GM12891 (cell line): ENCODE results near the gene EPHB3.

Source experiments
- DNase-seq: peaks from one replicate; pipeline ENCODE4 v3.0.0; 2011; ENCODE audit warnings: low spot score; ENCODE audit not compliant: insufficient read length
- FAIRE-seq: peaks from 2 replicates; lab custom pipeline; 2011; peaks lifted over from hg19 to GRCh38; lab: Jason Lieb, UNC
- PAX5 ChIP-seq: IDR thresholded peaks from 2 replicates; pipeline ENCODE4 v1.6.1; 2011; ENCODE audit warnings: low read length, moderate library complexity, mild to moderate bottlenecking; ENCODE audit not compliant: insufficient read depth, severe bottlenecking
- POLR2A ChIP-seq: IDR thresholded peaks from 2 replicates; pipeline ENCODE4 v1.6.1; 2011; ENCODE audit warnings: low read depth, low read length, control low read depth
- POLR2AphosphoS5 ChIP-seq: IDR thresholded peaks from 2 replicates; pipeline ENCODE4 v1.6.1; 2011; ENCODE audit warnings: low read depth, low read length, control low read depth
- POU2F2 ChIP-seq: IDR thresholded peaks from 2 replicates; pipeline ENCODE4 v1.6.1; 2011; ENCODE audit warnings: low read depth, mild to moderate bottlenecking, control low read depth, low read length, moderate library complexity
- SPI1 ChIP-seq: IDR thresholded peaks from 2 replicates; pipeline ENCODE4 v1.6.1; 2011; ENCODE audit warnings: low read depth, low read length, control low read depth
- TAF1 ChIP-seq: IDR thresholded peaks from 2 replicates; pipeline ENCODE4 v1.6.1; 2011; ENCODE audit warnings: low read depth, low read length, control low read depth

The EPHB3 gene

DNA sequence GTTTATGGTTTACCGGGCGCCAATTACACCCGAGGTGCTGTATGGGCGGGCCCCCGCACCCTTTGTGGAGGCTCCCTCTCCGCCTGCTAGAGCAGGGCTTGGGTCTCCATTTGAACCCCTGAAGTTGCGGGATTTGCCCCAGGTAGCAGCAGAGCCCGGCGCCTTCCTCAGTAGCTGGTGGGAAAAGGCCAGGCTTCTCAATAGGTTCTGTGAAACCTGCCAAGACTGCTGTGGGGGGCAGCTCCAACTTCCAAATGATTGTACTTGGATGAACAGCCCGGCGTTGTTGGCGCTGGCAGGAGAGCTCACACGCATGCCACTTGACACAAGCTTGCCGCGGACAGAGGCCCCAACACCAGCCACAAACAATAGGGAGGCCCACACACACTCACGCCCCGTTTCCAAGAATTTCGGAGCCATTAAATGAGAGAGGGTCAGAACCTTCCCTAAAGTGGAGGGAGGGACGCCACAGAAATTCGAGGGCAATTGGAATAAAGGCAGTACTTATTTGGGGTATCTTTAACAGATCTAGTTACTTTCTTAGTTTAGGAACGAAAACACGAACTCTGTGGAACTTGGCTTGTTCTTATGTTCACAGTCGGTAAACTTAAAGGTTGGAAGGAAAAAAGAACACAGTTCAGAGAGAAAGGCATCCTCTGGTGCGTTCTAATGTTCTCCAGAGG lies 1.4 kb downstream of the EPHB3 start:
- FAIRE-seq (no peak), DNase-seq (no peak)
- TF ChIP-seq TAF1, result no peak
- TF ChIP-seq PAX5, result no peak
- TF ChIP-seq SPI1, result no peak
- no peak for TF ChIP-seq POLR2A
- TF ChIP-seq POU2F2, result no peak
- no peak for TF ChIP-seq POLR2AphosphoS5

DNA sequence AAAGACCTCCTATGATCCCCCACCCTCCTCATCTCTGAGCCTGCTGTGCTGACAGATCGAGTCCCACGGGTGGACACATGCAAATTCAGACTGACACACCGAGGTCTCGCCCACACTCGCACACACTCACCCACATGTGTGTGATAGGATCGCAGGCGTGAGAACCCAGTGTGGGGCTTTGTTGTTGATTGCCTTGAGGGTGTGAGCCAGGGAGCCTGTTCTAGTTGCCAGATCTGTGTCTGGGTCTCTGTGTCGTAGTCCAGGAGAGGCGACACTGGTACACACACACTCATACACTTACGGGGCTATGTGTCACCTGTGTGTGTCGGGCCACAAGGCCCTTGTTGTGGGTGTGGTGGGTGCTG lies 2.0 kb downstream of the EPHB3 start:
- no peak for DNase-seq
- FAIRE-seq, result no peak
- TF ChIP-seq PAX5 (no peak), POLR2A (no peak), TAF1 (no peak), POU2F2 (no peak), SPI1 (no peak)

DNA sequence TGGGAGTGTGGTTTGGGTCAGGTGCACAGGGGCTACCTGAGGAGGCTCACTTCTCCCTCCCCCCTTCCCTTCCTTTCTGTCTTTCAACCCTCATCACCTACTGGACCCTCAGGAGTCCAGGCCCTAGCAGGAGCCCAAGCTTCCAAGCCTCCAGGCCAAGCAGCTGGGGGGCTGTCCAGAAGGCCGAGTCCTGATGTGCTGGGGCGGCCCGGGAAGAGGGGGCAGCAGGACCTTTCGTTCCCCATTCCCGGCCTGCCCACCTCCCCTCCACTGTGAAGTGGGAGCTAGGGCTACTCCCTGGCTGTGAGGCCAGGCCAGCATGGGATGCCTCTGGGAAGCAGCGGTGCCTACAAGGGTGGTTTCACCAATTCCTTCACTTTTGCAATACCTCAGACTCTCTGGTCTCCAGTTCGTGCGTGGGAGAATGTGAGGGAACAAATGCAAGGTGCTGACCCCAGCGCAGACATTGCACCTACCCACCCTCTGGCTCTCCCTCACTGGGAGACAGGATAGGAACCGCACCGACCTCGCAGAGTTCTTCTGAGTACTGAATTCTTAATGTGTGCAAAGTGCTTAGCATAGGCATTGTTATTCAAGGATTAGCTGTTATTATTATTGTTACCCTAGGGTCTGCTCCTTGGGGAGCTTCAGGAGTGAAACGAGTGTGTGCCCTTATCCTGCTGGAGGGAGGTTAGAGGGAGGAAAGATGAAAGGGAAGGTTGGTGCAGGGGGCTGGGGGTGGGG lies 2.5 kb downstream of the EPHB3 start:
- TF ChIP-seq POLR2AphosphoS5 (no peak), POLR2A (no peak), POU2F2 (no peak), PAX5 (no peak), SPI1 (no peak), TAF1 (no peak)
- no peak for DNase-seq
- no peak for FAIRE-seq

DNA sequence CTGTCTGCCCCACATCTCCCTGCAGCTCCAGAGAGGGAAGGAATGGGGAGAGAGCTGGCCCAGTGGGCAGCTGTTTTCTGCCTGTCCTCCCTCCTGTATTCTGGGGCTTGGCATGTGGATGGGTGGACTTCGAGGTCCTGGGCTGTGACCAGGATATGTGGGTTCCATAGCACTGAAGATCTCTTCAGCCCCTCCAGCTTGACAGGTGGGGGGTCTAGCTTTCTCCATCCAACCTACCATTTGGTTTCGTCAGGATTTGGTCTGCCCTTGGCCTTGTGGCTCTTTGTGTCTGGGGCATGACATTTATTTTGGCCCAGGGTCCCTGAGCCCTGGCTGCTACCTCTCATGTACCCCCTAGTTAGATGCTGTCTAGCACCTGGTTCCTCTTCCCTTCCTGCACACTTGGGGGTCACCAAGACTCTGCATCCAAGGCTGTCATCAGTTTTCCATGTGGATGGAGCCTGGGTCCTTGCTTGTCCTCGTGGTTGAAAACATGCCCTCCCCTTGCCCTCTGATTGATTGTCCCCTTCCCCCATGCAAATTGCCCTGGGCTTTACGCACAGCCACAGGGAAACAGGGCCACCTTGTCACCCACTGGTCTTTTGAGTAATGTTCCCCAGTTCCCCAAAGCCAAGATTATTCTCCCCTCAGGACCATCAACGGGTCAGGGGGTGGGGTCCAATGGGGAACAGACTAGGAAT lies 3.2 kb downstream of the EPHB3 start:
- FAIRE-seq, result no peak
- DNase-seq, result no peak
- TF ChIP-seq TAF1 (no peak), POU2F2 (no peak)

DNA sequence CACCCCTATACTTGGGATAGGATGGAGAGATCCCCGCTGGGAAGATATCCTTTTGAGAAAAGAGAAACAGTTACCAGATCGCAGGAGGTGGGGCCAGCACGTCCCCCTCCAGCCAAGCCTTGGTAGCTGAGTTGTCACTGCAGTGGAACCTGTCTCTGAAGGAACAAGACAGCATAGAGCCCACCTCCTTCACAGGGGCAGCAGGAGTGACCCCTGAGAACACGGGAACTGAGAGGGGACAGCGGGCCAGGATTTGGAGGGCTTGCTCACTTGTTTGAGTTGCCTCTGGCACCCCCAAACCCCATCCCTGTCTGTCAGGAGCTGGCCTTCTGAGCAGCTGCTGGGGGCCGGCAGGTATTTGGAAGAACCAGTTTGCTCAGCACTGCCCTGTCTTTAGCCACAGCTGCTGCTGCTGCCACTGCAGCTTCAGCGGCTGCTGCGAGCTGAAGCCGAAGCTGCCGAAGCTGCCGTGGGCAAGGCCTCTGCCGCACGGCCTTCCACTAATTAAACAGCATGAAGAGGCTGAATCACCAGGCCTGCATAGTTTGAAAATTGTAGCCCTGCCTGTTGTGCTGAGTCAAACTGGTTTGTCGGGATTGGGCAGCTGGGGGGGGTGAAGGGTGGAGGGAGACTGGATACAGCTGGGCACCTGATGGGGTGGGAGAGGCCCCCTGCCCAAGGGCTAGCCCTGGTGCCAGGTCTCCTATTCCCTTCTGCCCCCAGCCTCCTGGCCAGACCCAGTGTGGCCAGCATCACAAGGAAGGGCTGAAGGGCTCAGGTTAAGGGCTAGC lies 4.0 kb downstream of the EPHB3 start:
- TF ChIP-seq POLR2AphosphoS5 (no peak), SPI1 (no peak), TAF1 (no peak), PAX5 (no peak), POLR2A (no peak), POU2F2 (no peak)
- FAIRE-seq (no peak), DNase-seq (no peak)

DNA sequence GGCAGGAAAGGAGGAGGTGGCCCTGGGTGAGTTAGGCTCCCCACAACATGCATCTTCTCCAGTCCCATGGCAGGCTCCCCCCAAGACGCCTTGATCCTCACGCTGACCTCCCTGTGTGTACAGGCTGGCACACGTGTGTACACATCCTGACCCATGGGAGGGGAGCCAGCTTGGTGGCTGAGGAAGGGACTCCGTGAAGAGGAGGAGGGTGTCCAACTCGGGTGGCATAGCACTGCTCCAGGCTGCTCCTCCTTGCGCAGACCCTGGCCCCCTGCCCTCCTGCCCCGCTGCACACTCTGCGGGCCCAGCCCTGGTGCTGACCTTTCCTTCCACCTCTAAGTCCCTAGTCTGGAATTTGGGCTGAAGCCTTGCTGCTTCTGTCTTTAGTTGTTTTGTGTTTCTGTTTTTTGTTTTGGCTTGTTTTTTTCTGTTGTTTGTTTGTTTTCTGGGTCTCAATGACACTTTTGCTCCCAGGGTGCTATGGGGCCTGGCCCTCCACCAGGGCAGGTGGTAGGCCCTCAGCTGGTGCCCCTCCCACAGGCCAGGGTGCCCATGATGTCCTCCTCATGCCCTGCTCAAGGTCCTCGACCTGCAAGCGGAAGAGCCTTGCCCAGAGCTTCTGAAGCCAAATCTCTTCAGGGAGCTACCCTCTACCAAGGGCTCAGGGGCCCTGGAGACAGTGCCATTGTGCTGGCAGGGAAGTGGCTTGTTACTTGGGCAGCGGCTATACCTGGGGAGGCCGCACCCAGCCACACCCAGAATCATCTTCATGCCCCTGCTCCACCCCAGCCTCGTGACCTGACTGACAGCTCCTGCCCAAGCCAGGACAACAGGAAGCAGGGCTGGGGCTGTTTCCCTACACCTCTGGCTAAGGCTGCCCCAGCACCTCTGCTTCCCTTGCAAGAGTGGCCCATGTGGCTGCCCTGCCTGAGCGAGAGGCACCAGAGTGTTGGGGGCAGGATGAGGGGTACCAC lies 5.1 kb downstream of the EPHB3 start:
- FAIRE-seq (no peak), DNase-seq (no peak)
- TF ChIP-seq TAF1, result no peak
- TF ChIP-seq POU2F2, result no peak
- TF ChIP-seq PAX5, result no peak
- TF ChIP-seq POLR2A, result no peak
- no peak for TF ChIP-seq POLR2AphosphoS5
- TF ChIP-seq SPI1, result no peak

DNA sequence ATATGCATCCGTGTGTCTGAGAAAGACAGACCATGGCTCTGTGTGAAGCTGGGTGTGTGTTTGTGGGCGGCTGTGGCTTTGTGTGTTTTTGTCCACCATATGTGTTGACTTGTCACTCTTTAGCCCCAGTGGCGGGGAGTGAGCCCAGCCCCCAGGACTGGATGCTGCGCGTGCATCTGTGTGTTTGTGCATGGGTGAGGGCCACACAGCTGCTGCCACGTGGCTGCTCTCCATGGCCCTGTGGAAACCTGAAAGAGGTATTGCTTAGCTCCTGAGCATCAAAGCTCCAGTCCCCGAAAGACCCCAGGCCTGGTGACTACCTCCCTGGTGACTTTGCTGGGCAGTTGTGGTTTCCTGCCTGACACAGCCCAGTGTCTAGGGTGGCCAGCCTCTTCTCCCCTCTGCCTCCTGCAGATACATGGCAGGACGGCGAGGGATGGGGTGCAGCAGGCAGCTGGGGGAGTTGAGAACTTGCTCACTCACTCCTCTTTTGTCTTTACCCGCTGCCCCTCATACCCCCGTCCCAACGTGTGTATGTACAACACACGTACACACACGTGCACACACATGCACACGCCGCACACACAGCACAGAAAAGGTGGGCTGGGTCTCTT lies 6.5 kb downstream of the EPHB3 start:
- no peak for FAIRE-seq
- DNase-seq, result no peak
- TF ChIP-seq POLR2A (no peak), TAF1 (no peak), PAX5 (no peak), POU2F2 (no peak), SPI1 (no peak), POLR2AphosphoS5 (no peak)

DNA sequence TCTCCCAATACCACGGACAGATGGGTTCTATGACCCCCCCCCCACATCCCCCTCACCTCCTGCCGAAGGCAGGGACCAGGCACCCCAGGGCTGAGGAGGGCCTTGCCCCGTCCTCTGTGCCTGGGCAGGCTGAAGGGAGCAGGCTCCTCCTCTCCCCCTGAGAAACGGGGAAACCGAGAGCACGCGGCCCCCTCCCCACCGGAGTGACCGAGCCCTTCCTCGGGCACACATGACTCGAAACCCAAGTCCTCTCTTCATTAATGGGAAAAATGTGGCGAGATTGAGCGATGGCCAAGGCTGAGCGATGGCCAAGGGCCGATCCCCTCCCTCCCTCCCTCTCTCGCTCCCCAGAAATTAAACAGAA lies 7.0 kb downstream of the EPHB3 start:
- DNase-seq, result no peak

More for the DNA sequence above, 7.0 kb downstream of the EPHB3 start:
- no peak for FAIRE-seq
- no peak for TF ChIP-seq POLR2AphosphoS5
- TF ChIP-seq PAX5, result no peak
- TF ChIP-seq SPI1, result no peak
- no peak for TF ChIP-seq POLR2A
- no peak for TF ChIP-seq POU2F2
- TF ChIP-seq TAF1, result no peak
